ENCODE measurements around the gene FBXW5. TPM values are rescaled to one million over a fixed set of nuclear protein-coding genes. Genes with fewer than 3 reads are reported as not detected.

FBXW5 gene
- total RNA-seq, 1 donor = 157 TPM

DNA sequence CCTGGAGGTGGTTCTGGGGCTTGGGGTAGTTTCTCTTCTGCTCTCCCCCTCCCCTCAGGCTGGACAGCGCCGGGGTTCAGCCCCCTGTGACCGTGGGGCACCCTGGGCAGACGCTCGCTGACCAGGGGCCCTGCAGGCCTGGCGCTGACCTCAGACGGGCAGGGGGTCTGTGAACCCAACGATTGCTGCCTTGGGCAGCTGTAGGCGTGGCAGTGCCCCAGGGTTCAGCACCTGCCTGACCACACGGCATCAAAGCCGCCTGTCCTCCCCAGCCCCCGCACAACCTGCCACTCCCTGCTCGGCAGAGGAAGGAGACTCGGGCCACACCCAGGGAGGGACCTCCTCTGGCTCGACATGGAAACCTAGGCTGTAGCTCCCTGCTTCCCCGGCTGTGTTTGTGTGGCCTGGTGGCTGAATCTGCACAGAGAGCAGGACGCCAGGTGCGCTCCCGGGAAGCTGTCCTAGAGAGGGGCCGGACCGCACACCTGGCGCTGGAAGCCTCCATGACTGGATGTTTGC is 19.7 kb upstream of the FBXW5 start:
- no peak overlapping the region for H3K4me2 ChIP-seq (ENCODE audit: insufficient read depth, low read length)
- peaks cover 2% of the 10 kb centered on the region for H3K27me3 ChIP-seq (ENCODE audit: insufficient read depth, low read length)
- TF ChIP-seq CTCF (IDR thresholded peaks at IDR 0.05; ENCODE audit: extremely low read depth, low read depth, low read length) = no peak
- H3K9me3 ChIP-seq (ENCODE audit: low read depth, low read length) = no peaks in the 10 kb centered on the region
- no peak overlapping the region for H3K4me3 ChIP-seq (ENCODE audit: insufficient read depth, low read length)
- no peak for DNase-seq (ENCODE audit: insufficient read length, low spot score, missing footprints)
- no peaks in the 10 kb centered on the region for H3K36me3 ChIP-seq (ENCODE audit: insufficient read depth, low read length)
- no peaks in the 10 kb centered on the region for H3K79me2 ChIP-seq (ENCODE audit: insufficient read depth, low read length)
- H4K20me1 ChIP-seq (ENCODE audit: insufficient read depth, low read length) = no peaks in the 10 kb centered on the region
- no peak overlapping the region for H3K27ac ChIP-seq (ENCODE audit: low read depth, low read length)
- no peaks in the 10 kb centered on the region for H3K4me1 ChIP-seq (ENCODE audit: insufficient read depth, low read length)
- H2AFZ ChIP-seq (ENCODE audit: low read length) = no peak overlapping the region

GRCh38 chr9:136963751-136964150 is 19.2 kb upstream of the FBXW5 start:
- Histone ChIP-seq H3K9me3 (ENCODE audit: low read depth, low read length) (no peaks in the 10 kb centered on the region), H3K27ac (ENCODE audit: low read depth, low read length) (no peak overlapping the region), H3K4me2 (ENCODE audit: insufficient read depth, low read length) (no peak overlapping the region), H4K20me1 (ENCODE audit: insufficient read depth, low read length) (no peaks in the 10 kb centered on the region), H2AFZ (ENCODE audit: low read length) (no peak overlapping the region), H3K27me3 (ENCODE audit: insufficient read depth, low read length) (peaks cover 2% of the 10 kb centered on the region), H3K79me2 (ENCODE audit: insufficient read depth, low read length) (no peaks in the 10 kb centered on the region), H3K36me3 (ENCODE audit: insufficient read depth, low read length) (no peaks in the 10 kb centered on the region), H3K4me1 (ENCODE audit: insufficient read depth, low read length) (no peaks in the 10 kb centered on the region), H3K4me3 (ENCODE audit: insufficient read depth, low read length) (no peak overlapping the region)
- DNase-seq (ENCODE audit: insufficient read length, low spot score, missing footprints) = no peak
- TF ChIP-seq CTCF (IDR thresholded peaks at IDR 0.05; ENCODE audit: extremely low read depth, low read depth, low read length) = no peak

- Histone ChIP-seq H4K20me1 (ENCODE audit: insufficient read depth, low read length) (no peaks in the 10 kb centered on the region), H3K4me1 (ENCODE audit: insufficient read depth, low read length) (no peaks in the 10 kb centered on the region), H3K4me3 (ENCODE audit: insufficient read depth, low read length) (no peak overlapping the region), H3K36me3 (ENCODE audit: insufficient read depth, low read length) (no peaks in the 10 kb centered on the region), H3K27ac (ENCODE audit: low read depth, low read length) (no peak overlapping the region), H3K79me2 (ENCODE audit: insufficient read depth, low read length) (no peaks in the 10 kb centered on the region), H3K27me3 (ENCODE audit: insufficient read depth, low read length) (peaks cover 2% of the 10 kb centered on the region), H2AFZ (ENCODE audit: low read length) (no peak overlapping the region), H3K9me3 (ENCODE audit: low read depth, low read length) (no peaks in the 10 kb centered on the region), H3K4me2 (ENCODE audit: insufficient read depth, low read length) (no peak overlapping the region)
- TF ChIP-seq CTCF (IDR thresholded peaks at IDR 0.05; ENCODE audit: extremely low read depth, low read depth, low read length) = no peak
- no peak for DNase-seq (ENCODE audit: insufficient read length, low spot score, missing footprints)
These were observed 18.8 kb upstream of the FBXW5 start for GRCh38 chr9:136963341-136963740.

- Histone ChIP-seq H3K4me1 (ENCODE audit: insufficient read depth, low read length) (no peaks in the 10 kb centered on the region), H2AFZ (ENCODE audit: low read length) (no peak overlapping the region), H3K4me3 (ENCODE audit: insufficient read depth, low read length) (no peak overlapping the region), H3K9me3 (ENCODE audit: low read depth, low read length) (no peaks in the 10 kb centered on the region), H3K27me3 (ENCODE audit: insufficient read depth, low read length) (peaks cover 2% of the 10 kb centered on the region), H3K27ac (ENCODE audit: low read depth, low read length) (no peak overlapping the region), H3K36me3 (ENCODE audit: insufficient read depth, low read length) (no peaks in the 10 kb centered on the region), H3K4me2 (ENCODE audit: insufficient read depth, low read length) (no peak overlapping the region), H3K79me2 (ENCODE audit: insufficient read depth, low read length) (no peaks in the 10 kb centered on the region), H4K20me1 (ENCODE audit: insufficient read depth, low read length) (no peaks in the 10 kb centered on the region)
- TF ChIP-seq CTCF (IDR thresholded peaks at IDR 0.05; ENCODE audit: extremely low read depth, low read depth, low read length) = no peak
- no peak for DNase-seq (ENCODE audit: insufficient read length, low spot score, missing footprints)
These were observed 18.2 kb upstream of the FBXW5 start for GRCh38 chr9:136962701-136963248.

All from osteoblast (primary cell).